OCI-LY1 (cell line): ENCODE results near the gene SEMA3G.

Experiments
- H2AFZ ChIP-seq: fragments of 200-600 bp; sonication (generic), shearing (Covaris generic); 2 replicates; pipeline ENCODE4 v1.6.0; 2014; ENCODE audit warnings: antibody characterized with exemption, mild to moderate bottlenecking, low read length
- H3F3A ChIP-seq: fragments of 200-600 bp; sonication (generic), shearing (Covaris generic); 2 replicates; pipeline ENCODE4 v1.6.0; 2014; ENCODE audit warnings: mild to moderate bottlenecking, antibody characterized with exemption, low read length, moderate library complexity; ENCODE audit not compliant: insufficient read depth
- H3K27ac ChIP-seq: fragments of 200-600 bp; sonication (generic); 2 replicates; pipeline ENCODE4 v1.5.1; 2014; ENCODE audit warnings: low read length, mixed run types, mild to moderate bottlenecking, low read depth; ENCODE audit not compliant: poor library complexity, severe bottlenecking
- H3K27me3 ChIP-seq: fragments of 200-600 bp; sonication (generic); 2 replicates; pipeline ENCODE4 v1.6.0; 2014; ENCODE audit warnings: antibody characterized with exemption, mild to moderate bottlenecking, low read length, moderate library complexity; ENCODE audit not compliant: insufficient read depth
- H3K36me3 ChIP-seq: fragments of 200-600 bp; sonication (generic); 2 replicates; pipeline ENCODE4 v1.6.1; 2014; ENCODE audit warnings: mild to moderate bottlenecking, antibody characterized with exemption, low read length, moderate library complexity, mixed read lengths; ENCODE audit not compliant: insufficient read depth
- H3K4me1 ChIP-seq: fragments of 200-600 bp; sonication (generic); 2 replicates; pipeline ENCODE4 v1.5.1; 2014; ENCODE audit warnings: mild to moderate bottlenecking, low read length, moderate library complexity; ENCODE audit not compliant: insufficient read depth, severe bottlenecking
- H3K4me2 ChIP-seq: fragments of 200-600 bp; sonication (generic), shearing (Covaris generic); 2 replicates; pipeline ENCODE4 v1.6.1; 2014; ENCODE audit warnings: low read length
- H3K4me3 ChIP-seq: fragments of 200-600 bp; sonication (generic); 2 replicates; pipeline ENCODE4 v1.5.1; 2014; ENCODE audit warnings: low read length, low read depth, mild to moderate bottlenecking, mixed read lengths; ENCODE audit not compliant: poor library complexity, severe bottlenecking
- H3K79me2 ChIP-seq: fragments of 200-600 bp; shearing (Covaris generic); 2 replicates; pipeline ENCODE4 v1.6.1; 2016; ENCODE audit warnings: mixed run types, low read length, mixed read lengths; ENCODE audit not compliant: insufficient read depth
- H3K9ac ChIP-seq: fragments of 200-600 bp; sonication (generic), shearing (Covaris generic); 2 replicates; pipeline ENCODE4 v1.6.1; 2014; ENCODE audit warnings: mild to moderate bottlenecking, low read length, mixed read lengths
- H3K9me2 ChIP-seq: fragments of 200-600 bp; sonication (generic), shearing (Covaris generic); 2 replicates; pipeline ENCODE4 v1.6.1; 2014; ENCODE audit warnings: low read depth, mild to moderate bottlenecking, low read length, mixed read lengths
- H3K9me3 ChIP-seq: fragments of 200-600 bp; shearing (Covaris generic); 2 replicates; pipeline ENCODE4 v1.6.1; 2014; ENCODE audit warnings: low read length, mixed read lengths
- H4K20me1 ChIP-seq: fragments of 200-600 bp; sonication (generic), shearing (Covaris generic); 2 replicates; pipeline ENCODE4 v1.6.0; 2016; ENCODE audit warnings: mild to moderate bottlenecking, low read length; ENCODE audit not compliant: insufficient read depth
- EZH2 ChIP-seq: fragments of 200-600 bp; sonication (generic), shearing (Covaris generic); IDR thresholded peaks from 2 replicates; pipeline ENCODE4 v1.8.0; 2017; ENCODE audit warnings: borderline replicate concordance, mixed run types, mild to moderate bottlenecking, antibody characterized with exemption, low read length, moderate library complexity, mixed read lengths
- TF ChIP-seq, protein P1 (sequence below): fragments of 200-600 bp; sonication (generic), shearing (Covaris generic); IDR thresholded peaks from 2 replicates; pipeline ENCODE4 v1.5.1; 2017; ENCODE audit warnings: mild to moderate bottlenecking, antibody characterized with exemption, low read length, moderate library complexity, mixed read lengths

Gene SEMA3G

GRCh38 chr3:52447512-52448355, 2.8 kb upstream of the SEMA3G start:
- TF ChIP-seq, protein P1, sequence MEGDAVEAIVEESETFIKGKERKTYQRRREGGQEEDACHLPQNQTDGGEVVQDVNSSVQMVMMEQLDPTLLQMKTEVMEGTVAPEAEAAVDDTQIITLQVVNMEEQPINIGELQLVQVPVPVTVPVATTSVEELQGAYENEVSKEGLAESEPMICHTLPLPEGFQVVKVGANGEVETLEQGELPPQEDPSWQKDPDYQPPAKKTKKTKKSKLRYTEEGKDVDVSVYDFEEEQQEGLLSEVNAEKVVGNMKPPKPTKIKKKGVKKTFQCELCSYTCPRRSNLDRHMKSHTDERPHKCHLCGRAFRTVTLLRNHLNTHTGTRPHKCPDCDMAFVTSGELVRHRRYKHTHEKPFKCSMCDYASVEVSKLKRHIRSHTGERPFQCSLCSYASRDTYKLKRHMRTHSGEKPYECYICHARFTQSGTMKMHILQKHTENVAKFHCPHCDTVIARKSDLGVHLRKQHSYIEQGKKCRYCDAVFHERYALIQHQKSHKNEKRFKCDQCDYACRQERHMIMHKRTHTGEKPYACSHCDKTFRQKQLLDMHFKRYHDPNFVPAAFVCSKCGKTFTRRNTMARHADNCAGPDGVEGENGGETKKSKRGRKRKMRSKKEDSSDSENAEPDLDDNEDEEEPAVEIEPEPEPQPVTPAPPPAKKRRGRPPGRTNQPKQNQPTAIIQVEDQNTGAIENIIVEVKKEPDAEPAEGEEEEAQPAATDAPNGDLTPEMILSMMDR: no peak
- TF ChIP-seq EZH2: no peak
- Histone ChIP-seq H3K4me2 (no peak overlapping the region), H3K27me3 (peaks cover 4% of the 10 kb centered on the region; the same call in 1 of the 2 replicates), H2AFZ (no peak overlapping the region), H3K27ac (no peak overlapping the region), H4K20me1 (no peaks in the 10 kb centered on the region), H3K79me2 (no peaks in the 10 kb centered on the region), H3K9me3 (no peaks in the 10 kb centered on the region), H3K4me1 (peaks cover 11% of the 10 kb centered on the region), H3K9me2 (no peaks in the 10 kb centered on the region), H3K36me3 (no peaks in the 10 kb centered on the region), H3K9ac (no peak overlapping the region), H3F3A (no peaks in the 10 kb centered on the region), H3K4me3 (no peak overlapping the region)

GRCh38 chr3:52446631-52447511, 2.0 kb upstream of the SEMA3G start:
- Histone ChIP-seq H3K9ac (no peak overlapping the region), H3K4me2 (no peak overlapping the region), H3F3A (no peaks in the 10 kb centered on the region), H3K4me3 (no peak overlapping the region), H4K20me1 (no peaks in the 10 kb centered on the region), H2AFZ (no peak overlapping the region), H3K27ac (no peak overlapping the region), H3K27me3 (peaks cover 4% of the 10 kb centered on the region; the same call in 1 of the 2 replicates), H3K4me1 (peaks cover 11% of the 10 kb centered on the region), H3K9me3 (no peaks in the 10 kb centered on the region), H3K36me3 (no peaks in the 10 kb centered on the region), H3K9me2 (no peaks in the 10 kb centered on the region), H3K79me2 (no peaks in the 10 kb centered on the region)
- TF ChIP-seq, protein P1: peak; percentile 99
- TF ChIP-seq EZH2: no peak

GRCh38 chr3:52446042-52446441, 1.1 kb upstream of the SEMA3G start:
- no peak overlapping the region for H2AFZ ChIP-seq

More at GRCh38 chr3:52446042-52446441, 1.1 kb upstream of the SEMA3G start:
- Histone ChIP-seq H3K27ac (no peak overlapping the region), H3K27me3 (peaks cover 9% of the 10 kb centered on the region; the same call in 1 of the 2 replicates), H3K4me3 (no peak overlapping the region), H3K4me2 (no peak overlapping the region), H3K9me3 (no peaks in the 10 kb centered on the region), H3K79me2 (no peaks in the 10 kb centered on the region), H3F3A (no peaks in the 10 kb centered on the region), H3K36me3 (no peaks in the 10 kb centered on the region), H3K4me1 (peaks cover 11% of the 10 kb centered on the region), H3K9me2 (no peaks in the 10 kb centered on the region), H4K20me1 (no peaks in the 10 kb centered on the region), H3K9ac (no peak overlapping the region)
- TF ChIP-seq EZH2: no peak
